Mesenchymal stem cell (in vitro differentiated cells and primary cell): ENCODE results near the gene KXD1.
"Not testable (repeated sequence)": the region's sequence is repeated elsewhere in the genome, so short reads cannot be mapped to it uniquely, and the experiment has no call there.

ENCODE experiments used
- DNase-seq: peaks from one replicate; pipeline ENCODE4 v3.0.0-alpha.2; 2013
- H2AFZ ChIP-seq: one replicate; pipeline ENCODE4 v1.6.1; 2013; ENCODE audit warnings: low read depth, mild to moderate bottlenecking, control low read depth, inconsistent platforms, low read length, moderate library complexity
- H2AK5ac ChIP-seq: 2 replicates; pipeline ENCODE4 v1.6.1; 2013; ENCODE audit warnings: low read length, moderate library complexity, mild to moderate bottlenecking, inconsistent platforms; ENCODE audit not compliant: severe bottlenecking
- H2BK120ac ChIP-seq: one replicate; pipeline ENCODE4 v1.6.1; 2013; ENCODE audit warnings: low read depth, mild to moderate bottlenecking, inconsistent platforms, low read length, moderate library complexity
- H2BK12ac ChIP-seq, 2 experiments: one replicate each; pipeline ENCODE4 v1.6.1; 2013; ENCODE audit warnings: inconsistent platforms in 2 of 2, low read length in 2 of 2, mild to moderate bottlenecking in 2 of 2, moderate library complexity in 2 of 2, control low read depth in 1 of 2
- H2BK15ac ChIP-seq: one replicate; pipeline ENCODE4 v1.6.1; 2013; ENCODE audit warnings: mild to moderate bottlenecking, low read depth, inconsistent platforms; ENCODE audit not compliant: poor library complexity, severe bottlenecking
- H2BK5ac ChIP-seq: 2 replicates; pipeline ENCODE4 v1.6.1; 2013; ENCODE audit warnings: low read depth, mild to moderate bottlenecking, low read length, control low read depth, inconsistent platforms; ENCODE audit not compliant: poor library complexity, severe bottlenecking
- H3K14ac ChIP-seq, 2 experiments: one replicate each; pipeline ENCODE4 v1.6.1; 2013; ENCODE audit warnings: inconsistent platforms in 2 of 2, low read length in 2 of 2, control low read depth in 1 of 2, mild to moderate bottlenecking in 1 of 2, moderate library complexity in 1 of 2
- H3K18ac ChIP-seq, 2 experiments: one replicate each; pipeline ENCODE4 v1.6.1; 2013; ENCODE audit warnings: inconsistent platforms in 2 of 2, low read length in 2 of 2, control low read depth in 1 of 2, low read depth in 1 of 2, mild to moderate bottlenecking in 1 of 2
- H3K23ac ChIP-seq, 2 experiments: one replicate each; pipeline ENCODE4 v1.6.1; 2013; ENCODE audit warnings: inconsistent platforms in 2 of 2, low read length in 2 of 2, mild to moderate bottlenecking in 2 of 2, moderate library complexity in 2 of 2, control low read depth in 1 of 2
- H3K27ac ChIP-seq: 2 replicates; pipeline ENCODE4 v1.5.1; 2013; ENCODE audit warnings: mild to moderate bottlenecking, moderate library complexity, low read length, control low read depth, inconsistent platforms; ENCODE audit not compliant: poor library complexity, severe bottlenecking
- H3K27me3 ChIP-seq, 2 experiments: 2 replicates each; pipeline versions ENCODE4 v1.6.1 to v1.7.0; 2013; ENCODE audit warnings: low read length in 2 of 2, mild to moderate bottlenecking in 2 of 2, moderate library complexity in 2 of 2, control low read depth in 1 of 2, inconsistent platforms in 1 of 2; ENCODE audit not compliant: control insufficient read depth in 1 of 2, insufficient read depth in 1 of 2
- H3K36me3 ChIP-seq, 2 experiments: 2 replicates each; pipeline versions ENCODE4 v1.6.1 to v1.7.0; 2013; ENCODE audit warnings: low read length in 2 of 2, control low read depth in 1 of 2, inconsistent platforms in 1 of 2, low read depth in 1 of 2, mild to moderate bottlenecking in 1 of 2; ENCODE audit not compliant: insufficient read depth in 2 of 2, control insufficient read depth in 1 of 2
- H3K4ac ChIP-seq, 2 experiments: one replicate each; pipeline ENCODE4 v1.6.1; 2013; ENCODE audit warnings: inconsistent platforms in 2 of 2, low read length in 2 of 2, mild to moderate bottlenecking in 2 of 2, moderate library complexity in 2 of 2, control low read depth in 1 of 2, low read depth in 1 of 2
- H3K4me1 ChIP-seq: 2 replicates; pipeline ENCODE4 v1.6.1; 2013; ENCODE audit warnings: low read depth, low read length, control low read depth; ENCODE audit not compliant: control insufficient read depth, insufficient read depth
- H3K4me2 ChIP-seq: 2 replicates; pipeline ENCODE4 v1.6.1; 2013; ENCODE audit warnings: low read length, mild to moderate bottlenecking, inconsistent platforms; ENCODE audit not compliant: poor library complexity, severe bottlenecking
- H3K4me3 ChIP-seq, 2 experiments: 2 replicates each; pipeline versions ENCODE4 v1.5.1 to v1.7.0; 2013; ENCODE audit warnings: low read length in 2 of 2, mild to moderate bottlenecking in 2 of 2, control low read depth in 1 of 2, low read depth in 1 of 2; ENCODE audit not compliant: insufficient read depth in 1 of 2
- H3K79me1 ChIP-seq: replicated peaks from 2 replicates; pipeline ENCODE4 v1.6.1; 2013; ENCODE audit warnings: mild to moderate bottlenecking, control low read depth, low read length, inconsistent platforms; ENCODE audit not compliant: poor library complexity, severe bottlenecking
- H3K9ac ChIP-seq: 2 replicates; pipeline ENCODE4 v1.7.0; 2013; ENCODE audit warnings: mild to moderate bottlenecking, low read length, moderate library complexity
- H3K9me3 ChIP-seq: 2 replicates; pipeline ENCODE4 v1.7.0; 2013; ENCODE audit warnings: mild to moderate bottlenecking, low read length; ENCODE audit not compliant: control insufficient read depth
- H4K8ac ChIP-seq: one replicate; pipeline ENCODE4 v1.6.1; 2013; ENCODE audit warnings: inconsistent platforms, mild to moderate bottlenecking, low read length, moderate library complexity
- H4K91ac ChIP-seq: one replicate; pipeline ENCODE4 v1.6.1; 2013; ENCODE audit warnings: mild to moderate bottlenecking, low read length, inconsistent platforms
- WGBS: methylation state at CpG from one replicate; pipeline ENCODE4 v1.1.7; 2013; ENCODE audit warnings: mixed read lengths; 5-methylcytosine and 5-hydroxymethylcytosine counted together

The KXD1 gene

GRCh38 chr19:18590273-18591272 is 32.9 kb downstream of the KXD1 start:
- peaks cover 2% of the 10 kb centered on the region for H3K79me1 ChIP-seq
- no peak overlapping the region for H2AFZ ChIP-seq
- H3K4me2 ChIP-seq: peak overlapping the region; percentile 99
- H2BK5ac ChIP-seq: no peak overlapping the region
- DNase-seq: peak; percentile 89
- peak overlapping the region in 1 of 2 experiments; percentile 30 for H2BK12ac ChIP-seq
- peak overlapping the region; percentile 9 for H4K8ac ChIP-seq
- no peak overlapping the region for H3K23ac ChIP-seq
- H4K91ac ChIP-seq: peak overlapping the region; percentile 74
- peak overlapping the region; percentile 89 for H3K9ac ChIP-seq
- no peak overlapping the region for H3K4ac ChIP-seq
- no peak overlapping the region for H3K18ac ChIP-seq
- peaks cover 9 to 16% of the 10 kb centered on the region in 2 experiments for H3K36me3 ChIP-seq
- no peak overlapping the region for H2BK120ac ChIP-seq
- H3K9me3 ChIP-seq: no peaks in the 10 kb centered on the region
- H3K27ac ChIP-seq: no peak overlapping the region
- WGBS: 35% methylated on average over 40 of the region's 40 CpGs
- H3K14ac ChIP-seq: no peak overlapping the region
- H3K27me3 ChIP-seq: peaks cover 0 to 11% of the 10 kb centered on the region in 2 experiments
- no peak overlapping the region for H2AK5ac ChIP-seq
- H3K4me3 ChIP-seq: peak overlapping the region; percentile 33 to 93
- H2BK15ac ChIP-seq: no peak overlapping the region
- peaks cover 40% of the 10 kb centered on the region for H3K4me1 ChIP-seq

- Histone ChIP-seq H3K79me1 (peaks cover 2% of the 10 kb centered on the region), H3K9ac (peak overlapping the region; percentile 41), H3K4ac (no peak overlapping the region), H3K36me3 (peaks cover 9 to 16% of the 10 kb centered on the region in 2 experiments), H3K23ac (no peak overlapping the region), H3K27me3 (peaks cover 3 to 14% of the 10 kb centered on the region in 2 experiments), H3K27ac (no peak overlapping the region), H2BK12ac (no peak overlapping the region), H3K4me2 (no peak overlapping the region), H3K4me1 (peaks cover 40% of the 10 kb centered on the region), H3K14ac (no peak overlapping the region), H2BK5ac (no peak overlapping the region), H2BK15ac (no peak overlapping the region), H3K4me3 (peak overlapping the region in 1 of 2 experiments; percentile 40), H2BK120ac (no peak overlapping the region), H4K91ac (no peak overlapping the region), H2AK5ac (no peak overlapping the region), H3K9me3 (no peaks in the 10 kb centered on the region), H4K8ac (no peak overlapping the region), H2AFZ (no peak overlapping the region), H3K18ac (no peak overlapping the region)
- WGBS: 96% methylated on average over 22 of the region's 22 CpGs
- DNase-seq: no peak
These were observed 34.2 kb downstream of the KXD1 start for GRCh38 chr19:18591735-18592385.

GRCh38 chr19:18592732-18593131 is 35.1 kb downstream of the KXD1 start:
- H3K4me2 ChIP-seq, H3K4me3 ChIP-seq, H3K4ac ChIP-seq, H2BK12ac ChIP-seq, H2BK120ac ChIP-seq, H3K18ac ChIP-seq, H2AK5ac ChIP-seq, H3K14ac ChIP-seq, H3K27ac ChIP-seq, H2BK15ac ChIP-seq, DNase-seq, H4K8ac ChIP-seq, H3K79me1 ChIP-seq, H3K9ac ChIP-seq, H3K23ac ChIP-seq, H3K9me3 ChIP-seq, H2AFZ ChIP-seq, H4K91ac ChIP-seq, H2BK5ac ChIP-seq: not testable (repeated sequence)
- Histone ChIP-seq H3K36me3 (peaks cover 9 to 16% of the 10 kb centered on the region in 2 experiments), H3K4me1 (peaks cover 40% of the 10 kb centered on the region), H3K27me3 (peaks cover 3 to 16% of the 10 kb centered on the region in 2 experiments)
- WGBS: 96% methylated on average over 5 of the region's 5 CpGs
